Fibroblast of lung (primary cell): ENCODE measurements around the gene ARID1B.

Source experiments
- CTCF ChIP-seq, 2 donors: IDR thresholded peaks in 1 of 2; conservative IDR thresholded peaks in 1 of 2; 1 replicate in 1 of 2; 2 replicates in 1 of 2; pipeline ENCODE4 v1.5.1; 2011 to 2012; ENCODE audit warnings: low read length in 2 of 2, control low read depth in 1 of 2, inconsistent platforms in 1 of 2, low read depth in 1 of 2, mild to moderate bottlenecking in 1 of 2
- EZH2 ChIP-seq: IDR thresholded peaks from 2 replicates; pipeline ENCODE4 v1.5.1; 2012; ENCODE audit warnings: low read length, control low read depth, mild to moderate bottlenecking; ENCODE audit errors: missing control alignments

- TF ChIP-seq CTCF (conservative IDR thresholded peaks at IDR 0.05 in 1 of 2, IDR thresholded peaks at IDR 0.05 in 1 of 2; ENCODE audit: low read depth in 1 of 2, low read length in 2 of 2) (no peak), EZH2 (no peak)
Observed at GRCh38 chr6:157083343-157083742, 306.2 kb downstream of the ARID1B start.
